AG08396 (cell line): ENCODE results near the gene MYH1.

ENCODE experiments used
- DNase-seq: peaks from one replicate; pipeline ENCODE4 v3.0.0; 2012; ENCODE audit warnings: low spot score, mixed read lengths

The MYH1 gene

GRCh38 chr17:10482252-10482651 lies 36.1 kb downstream of the MYH1 start:
- DNase-seq, result no peak

- DNase-seq, result no peak
Measured at GRCh38 chr17:10477701-10478100, 40.6 kb downstream of the MYH1 start.

GRCh38 chr17:10474536-10474935 lies 43.8 kb downstream of the MYH1 start:
- DNase-seq, result no peak

DNA sequence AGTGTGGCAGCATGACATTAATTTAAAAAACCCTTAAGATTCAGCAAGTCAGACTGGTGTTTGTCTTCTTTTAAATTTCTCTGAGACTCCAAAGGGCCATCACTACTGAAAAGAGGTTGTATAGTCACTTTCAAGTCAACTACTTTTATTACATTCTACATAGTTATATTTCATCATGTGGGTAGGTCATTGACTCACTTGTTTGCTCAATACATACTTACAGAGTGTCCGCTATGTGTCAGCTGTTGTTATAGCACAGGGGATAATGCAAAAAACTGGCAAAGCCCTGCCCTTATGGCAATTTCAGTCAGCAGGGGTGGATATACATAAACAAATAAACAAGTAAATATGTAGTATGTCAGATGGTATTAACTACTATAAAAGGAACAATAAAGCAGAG lies 46.5 kb downstream of the MYH1 start:
- no peak for DNase-seq

GRCh38 chr17:10469459-10469858 lies 48.9 kb downstream of the MYH1 start, which contains the start of gene MYH4:
Gene MYH4 (minus strand): TSS chr17:10469559. CDS start chr17:10466745, 2,814 bp downstream.
- no peak for DNase-seq

GRCh38 chr17:10463402-10463801 lies 54.9 kb downstream of the MYH1 start:
- no peak for DNase-seq

- DNase-seq, result no peak
Measured at GRCh38 chr17:10460062-10460461, 58.3 kb downstream of the MYH1 start.

GRCh38 chr17:10458701-10459100 lies 59.6 kb downstream of the MYH1 start:
- DNase-seq, result no peak

DNA sequence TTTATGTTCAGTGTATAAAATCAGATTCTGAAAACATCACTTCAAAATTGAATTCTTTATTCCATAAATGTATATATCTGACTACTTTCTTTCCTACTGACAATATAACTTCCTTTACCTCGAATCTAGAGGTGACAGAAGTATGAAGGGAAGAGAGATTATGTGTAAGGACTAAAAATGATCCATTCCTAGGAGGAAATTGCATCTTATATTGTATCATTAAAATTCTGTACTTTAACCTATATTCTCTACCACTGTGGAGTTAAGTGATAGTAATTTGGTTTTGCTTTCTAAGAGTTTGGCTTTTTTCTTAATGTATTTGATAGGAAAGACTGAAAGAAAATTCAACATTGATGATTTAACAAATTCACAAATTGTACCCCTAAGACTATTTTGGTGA lies 60.4 kb downstream of the MYH1 start:
- DNase-seq, result no peak

- DNase-seq, result no peak
Measured at GRCh38 chr17:10447026-10447931, 71.1 kb downstream of the MYH1 start.
